SH-SY5Y (cell line): Measurements from ENCODE around the gene TMEM39B.

Experiments used
- GATA2 ChIP-seq: IDR thresholded peaks from 2 replicates; pipeline ENCODE4 v1.6.1; 2011; ENCODE audit warnings: mild to moderate bottlenecking, low read depth, low read length
- GATA3 ChIP-seq: IDR thresholded peaks from 2 replicates; pipeline ENCODE4 v1.6.1; 2011; ENCODE audit warnings: low read depth, mild to moderate bottlenecking, low read length, moderate library complexity

GRCh38 chr1:32062867-32063230 is 9.9 kb upstream of the TMEM39B start:
- TF ChIP-seq GATA2 (no peak), GATA3 (no peak)
